ENCODE results near the gene THSD4.
"Not testable (repeated sequence)": the region's sequence is repeated elsewhere in the genome, so short reads cannot be mapped to it uniquely, and the experiment has no call there.

DNA sequence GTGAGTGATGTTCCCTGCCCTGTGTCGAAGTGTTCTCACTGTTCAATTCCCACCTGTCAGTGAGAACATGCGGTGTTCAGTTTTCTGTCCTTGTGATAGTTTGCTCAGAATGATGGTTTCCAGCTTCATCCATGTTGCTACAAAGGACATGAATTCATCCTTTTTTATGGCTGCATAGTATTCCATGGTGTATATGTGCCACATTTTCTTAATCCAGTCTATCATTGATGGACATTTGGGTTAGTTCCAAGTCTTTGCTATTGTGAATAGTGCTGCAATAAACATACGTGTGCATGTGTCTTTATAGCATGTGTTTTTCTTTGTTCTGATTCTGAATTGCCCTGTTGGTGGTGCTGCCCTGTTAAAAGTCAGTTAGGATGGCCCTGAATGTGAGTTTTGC is 204.2 kb downstream of the THSD4 start:
- TF ChIP-seq, protein P1, sequence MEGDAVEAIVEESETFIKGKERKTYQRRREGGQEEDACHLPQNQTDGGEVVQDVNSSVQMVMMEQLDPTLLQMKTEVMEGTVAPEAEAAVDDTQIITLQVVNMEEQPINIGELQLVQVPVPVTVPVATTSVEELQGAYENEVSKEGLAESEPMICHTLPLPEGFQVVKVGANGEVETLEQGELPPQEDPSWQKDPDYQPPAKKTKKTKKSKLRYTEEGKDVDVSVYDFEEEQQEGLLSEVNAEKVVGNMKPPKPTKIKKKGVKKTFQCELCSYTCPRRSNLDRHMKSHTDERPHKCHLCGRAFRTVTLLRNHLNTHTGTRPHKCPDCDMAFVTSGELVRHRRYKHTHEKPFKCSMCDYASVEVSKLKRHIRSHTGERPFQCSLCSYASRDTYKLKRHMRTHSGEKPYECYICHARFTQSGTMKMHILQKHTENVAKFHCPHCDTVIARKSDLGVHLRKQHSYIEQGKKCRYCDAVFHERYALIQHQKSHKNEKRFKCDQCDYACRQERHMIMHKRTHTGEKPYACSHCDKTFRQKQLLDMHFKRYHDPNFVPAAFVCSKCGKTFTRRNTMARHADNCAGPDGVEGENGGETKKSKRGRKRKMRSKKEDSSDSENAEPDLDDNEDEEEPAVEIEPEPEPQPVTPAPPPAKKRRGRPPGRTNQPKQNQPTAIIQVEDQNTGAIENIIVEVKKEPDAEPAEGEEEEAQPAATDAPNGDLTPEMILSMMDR (IDR thresholded peaks at IDR 0.05) = not testable (repeated sequence)
- not testable (repeated sequence) for TF ChIP-seq POLR2A (IDR thresholded peaks at IDR 0.05)

All from thyroid gland (tissue), 4 donors.